Stomach (tissue), 9 donors: ENCODE results near the gene SEMA5A. TPM values are rescaled to one million over a fixed set of nuclear protein-coding genes. Genes with fewer than 3 reads are reported as not detected.

Experiments
- DNase-seq, 2 donors: peaks; one replicate each; pipeline versions ENCODE4 v3.0.0 to v3.0.0-alpha.2; 2013 to 2019
- H3K27ac ChIP-seq, 5 donors: fragments of 200-600 bp in 4 of 5; sonication (generic) in 4 of 5; one replicate each; pipeline ENCODE4 v1.5.1; 2013 to 2019; ENCODE audit warnings: mild to moderate bottlenecking in 1 of 5, moderate library complexity in 1 of 5
- H3K27me3 ChIP-seq, 3 donors: fragments of 200-600 bp; sonication (generic); one replicate each; pipeline ENCODE4 v1.5.1; 2017 to 2019; ENCODE audit warnings: mixed run types in 1 of 3
- H3K36me3 ChIP-seq, 4 donors: fragments of 200-600 bp; sonication (generic); 1 replicate in 3 of 4; 2 replicates in 1 of 4; pipeline ENCODE4 v1.5.1; 2016 to 2019
- H3K4me1 ChIP-seq, 4 donors: fragments of 200-600 bp; sonication (generic); one replicate each; pipeline ENCODE4 v1.5.1; 2016 to 2019
- H3K4me3 ChIP-seq, 4 donors: fragments of 200-600 bp; sonication (generic) in 3 of 4; one replicate each; pipeline ENCODE4 v1.5.1; 2016 to 2019; ENCODE audit warnings: mild to moderate bottlenecking in 1 of 4
- H3K9me3 ChIP-seq, 4 donors: fragments of 200-600 bp; sonication (generic); one replicate each; pipeline ENCODE4 v1.5.1; 2016 to 2019
- CTCF ChIP-seq, 7 experiments: fragments of 450-650 bp in 4 of 7; fragments of 200-600 bp in 3 of 7; sonication (generic) in 3 of 7; IDR thresholded peaks; one replicate each; pipeline ENCODE4 v1.5.1; 2016 to 2019; ENCODE audit warnings: antibody characterized with exemption in 7 of 7, control low read depth in 2 of 7, mild to moderate bottlenecking in 1 of 7
- EP300 ChIP-seq: sonication (generic); formaldehyde crosslinking; IDR thresholded peaks from one replicate; pipeline ENCODE4 v1.6.1; 2017; ENCODE audit warnings: antibody characterized with exemption
- POLR2A ChIP-seq, 4 donors: fragments of 450-650 bp; IDR thresholded peaks; one replicate each; pipeline ENCODE4 v1.6.1; 2016; ENCODE audit warnings: antibody characterized with exemption in 4 of 4, control low read depth in 2 of 4, mild to moderate bottlenecking in 1 of 4, moderate library complexity in 1 of 4
- POLR2AphosphoS5 ChIP-seq, 3 donors: sonication (generic); formaldehyde crosslinking; IDR thresholded peaks; one replicate each; pipeline ENCODE4 v1.6.1; 2016; ENCODE audit warnings: antibody characterized with exemption in 3 of 3
- WGBS, 5 donors: extraction: QIAGEN DNeasy Blood & Tissue Kit in 3 of 5; methylation state at CpG; one replicate each; pipeline versions ENCODE4 v1.1.5 to v1.1.7; 2013 to 2018; 5-methylcytosine and 5-hydroxymethylcytosine counted together
- intact Hi-C: fragments of 100-400 bp; cut with DNase I; formaldehyde crosslinking; loops from one replicate; pipeline ENCODE4 v1.15.1; 2023; ENCODE audit warnings: low total_unique reads
- polyA plus RNA-seq, 3 donors: library from polyadenylated mRNA; stranded (reverse); fragments of 200-250 nt; gene quantifications; one replicate each; pipeline ENCODE4 v1.2.3, GENCODE V29; 2013
- total RNA-seq, 5 donors: library from RNA; depleted of rRNA; stranded (reverse); fragments of >200 nt; gene quantifications; one replicate each; pipeline versions ENCODE4 v1.1.0 to v1.2.3, GENCODE V29; 2014 to 2016
- donor health status: healthy with polysubstance abuse.
- donor health status: Bipolar disorder and iron deficiency.
- donor health status: healthy.

SEMA5A gene
- total and polyA plus RNA-seq, 8 donors = 0.62 to 26.4 (median 3.2) TPM

- Histone ChIP-seq H3K27me3 (no peaks in the 10 kb centered on the region), H3K4me3 (no peak overlapping the region), H3K9me3 (no peaks in the 10 kb centered on the region), H3K36me3 (no peaks in the 10 kb centered on the region), H3K27ac (no peak overlapping the region), H3K4me1 (no peaks in the 10 kb centered on the region)
- 55 to 76% (median 64%) methylated on average over 3 of the region's 3 CpGs for WGBS, 5 donors
- no peak for DNase-seq
- TF ChIP-seq CTCF (IDR thresholded peaks at IDR 0.05) (no peak), POLR2A (IDR thresholded peaks at IDR 0.05) (no peak), POLR2AphosphoS5 (IDR thresholded peaks at IDR 0.05) (no peak), EP300 (no peak)
- intact Hi-C loops = no loop called here
Observed at GRCh38 chr5:9104571-9105339, 441.1 kb downstream of the SEMA5A start.

GRCh38 chr5:9103290-9103689, 442.6 kb downstream of the SEMA5A start:
- H3K36me3 ChIP-seq = no peaks in the 10 kb centered on the region
- H3K9me3 ChIP-seq = no peaks in the 10 kb centered on the region
- H3K27me3 ChIP-seq = no peaks in the 10 kb centered on the region
- no peak overlapping the region for H3K4me3 ChIP-seq
- 30 to 47% (median 40%) methylated on average over 4 of the region's 4 CpGs for WGBS, 5 donors
- no peak overlapping the region for H3K27ac ChIP-seq
- no peak for TF ChIP-seq CTCF (IDR thresholded peaks at IDR 0.05)
- no peak for TF ChIP-seq POLR2AphosphoS5 (IDR thresholded peaks at IDR 0.05)
- no peak for TF ChIP-seq POLR2A (IDR thresholded peaks at IDR 0.05)
- no peak for TF ChIP-seq EP300
- intact Hi-C loops = no loop called here
- no peak for DNase-seq
- H3K4me1 ChIP-seq = no peaks in the 10 kb centered on the region

- H3K36me3 ChIP-seq = no peaks in the 10 kb centered on the region
- no peak overlapping the region for H3K4me3 ChIP-seq
- H3K27me3 ChIP-seq = no peaks in the 10 kb centered on the region
- TF ChIP-seq POLR2AphosphoS5 (IDR thresholded peaks at IDR 0.05) = no peak
- TF ChIP-seq POLR2A (IDR thresholded peaks at IDR 0.05) = no peak
- no peak for TF ChIP-seq CTCF (IDR thresholded peaks at IDR 0.05)
- TF ChIP-seq EP300 = no peak
- WGBS, 5 donors = 55 to 82% (median 69%) methylated on average over 2 of the region's 2 CpGs
- H3K27ac ChIP-seq = no peak overlapping the region
- H3K4me1 ChIP-seq = no peaks in the 10 kb centered on the region
- no peak for DNase-seq
- no peaks in the 10 kb centered on the region for H3K9me3 ChIP-seq
- intact Hi-C loops = no loop called here
Observed at GRCh38 chr5:9099689-9100088, 446.2 kb downstream of the SEMA5A start.

- TF ChIP-seq POLR2AphosphoS5 (IDR thresholded peaks at IDR 0.05) = no peak
- no peak for TF ChIP-seq EP300
- TF ChIP-seq POLR2A (IDR thresholded peaks at IDR 0.05) = no peak
- TF ChIP-seq CTCF (IDR thresholded peaks at IDR 0.05) = no peak
- H3K27me3 ChIP-seq = no peaks in the 10 kb centered on the region
- H3K9me3 ChIP-seq = no peaks in the 10 kb centered on the region
- WGBS, 5 donors = 60 to 77% (median 75%) methylated on average over 1 of the region's 1 CpG
- intact Hi-C loops = no loop called here
- no peaks in the 10 kb centered on the region for H3K36me3 ChIP-seq
- H3K27ac ChIP-seq = no peak overlapping the region
- H3K4me1 ChIP-seq = no peaks in the 10 kb centered on the region
- H3K4me3 ChIP-seq = no peak overlapping the region
- DNase-seq = no peak
Observed at GRCh38 chr5:9098990-9099389, 446.9 kb downstream of the SEMA5A start.
